Measurements from ENCODE around the gene KRT73.

GRCh38 chr12:52656616-52657015 lies 38.3 kb upstream of the KRT73 start:
- TF ChIP-seq, protein P1, sequence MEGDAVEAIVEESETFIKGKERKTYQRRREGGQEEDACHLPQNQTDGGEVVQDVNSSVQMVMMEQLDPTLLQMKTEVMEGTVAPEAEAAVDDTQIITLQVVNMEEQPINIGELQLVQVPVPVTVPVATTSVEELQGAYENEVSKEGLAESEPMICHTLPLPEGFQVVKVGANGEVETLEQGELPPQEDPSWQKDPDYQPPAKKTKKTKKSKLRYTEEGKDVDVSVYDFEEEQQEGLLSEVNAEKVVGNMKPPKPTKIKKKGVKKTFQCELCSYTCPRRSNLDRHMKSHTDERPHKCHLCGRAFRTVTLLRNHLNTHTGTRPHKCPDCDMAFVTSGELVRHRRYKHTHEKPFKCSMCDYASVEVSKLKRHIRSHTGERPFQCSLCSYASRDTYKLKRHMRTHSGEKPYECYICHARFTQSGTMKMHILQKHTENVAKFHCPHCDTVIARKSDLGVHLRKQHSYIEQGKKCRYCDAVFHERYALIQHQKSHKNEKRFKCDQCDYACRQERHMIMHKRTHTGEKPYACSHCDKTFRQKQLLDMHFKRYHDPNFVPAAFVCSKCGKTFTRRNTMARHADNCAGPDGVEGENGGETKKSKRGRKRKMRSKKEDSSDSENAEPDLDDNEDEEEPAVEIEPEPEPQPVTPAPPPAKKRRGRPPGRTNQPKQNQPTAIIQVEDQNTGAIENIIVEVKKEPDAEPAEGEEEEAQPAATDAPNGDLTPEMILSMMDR (IDR thresholded peaks at IDR 0.05), result no peak
- TF ChIP-seq POLR2A (IDR thresholded peaks at IDR 0.05), result no peak

Data from transverse colon (tissue), 3 donors.